ENCODE measurements around the gene ATAD2B.

- TF ChIP-seq CTCF (IDR thresholded peaks at IDR 0.05) (no peak), POLR2A (IDR thresholded peaks at IDR 0.05) (no peak)
These were observed 22.7 kb downstream of the ATAD2B start for GRCh38 chr2:23904215-23904614.
